ENCODE data around the gene FNDC3B.

FNDC3B gene

GRCh38 chr3:172201136-172201869 lies 161.9 kb downstream of the FNDC3B start:
- Histone ChIP-seq H4K20me1 (ENCODE audit: insufficient read depth, low read length, poor library complexity, severe bottlenecking) (no peaks in the 10 kb centered on the region), H3F3A (ENCODE audit: low read depth) (no peaks in the 10 kb centered on the region), H3K27me3 (ENCODE audit: insufficient read depth, low read length, poor library complexity, severe bottlenecking) (no peaks in the 10 kb centered on the region), H2AFZ (ENCODE audit: low read length) (no peak overlapping the region), H3K4me2 (ENCODE audit: low read depth, low read length, poor library complexity, severe bottlenecking) (no peak overlapping the region), H3K79me2 (ENCODE audit: insufficient read depth, low read length) (no peaks in the 10 kb centered on the region), H3K9me2 (replicated peaks; ENCODE audit: low read depth, low read length) (no peaks in the 10 kb centered on the region), H3K9ac (ENCODE audit: low read depth, low read length, poor library complexity, severe bottlenecking) (no peak overlapping the region), H3K4me1 (ENCODE audit: insufficient read depth, low read length, poor library complexity, severe bottlenecking) (no peaks in the 10 kb centered on the region), H3K9me3 (ENCODE audit: insufficient read depth, low read depth, low read length) (peaks cover 5% of the 10 kb centered on the region; the same call in 1 of the 2 replicates), H3K36me3 (ENCODE audit: insufficient read depth, low read length) (0 out of 2 replicates have a peak, but pooled peaks cover 4% of the 10 kb centered on the region), H3K4me3 (ENCODE audit: low read length, poor library complexity, severe bottlenecking) (no peak overlapping the region)
- no peak for TF ChIP-seq CTCF (conservative IDR thresholded peaks at IDR 0.05; ENCODE audit: low read length)
- TF ChIP-seq EZH2phosphoT487 (IDR thresholded peaks at IDR 0.05; ENCODE audit: borderline replicate concordance): no peak

GRCh38 chr3:172201870-172202236 lies 162.5 kb downstream of the FNDC3B start:
- H3K9me3 ChIP-seq (ENCODE audit: insufficient read depth, low read depth, low read length): peaks cover 5% of the 10 kb centered on the region; the same call in 1 of the 2 replicates

GRCh38 chr3:172202797-172203196 lies 163.4 kb downstream of the FNDC3B start:
- Histone ChIP-seq H3K79me2 (ENCODE audit: insufficient read depth, low read length) (no peaks in the 10 kb centered on the region), H3F3A (ENCODE audit: low read depth) (no peaks in the 10 kb centered on the region), H3K9me3 (ENCODE audit: insufficient read depth, low read depth, low read length) (peaks cover 5% of the 10 kb centered on the region; the same call in 1 of the 2 replicates), H3K9me2 (replicated peaks; ENCODE audit: low read depth, low read length) (no peaks in the 10 kb centered on the region), H3K4me2 (ENCODE audit: low read depth, low read length, poor library complexity, severe bottlenecking) (no peak overlapping the region), H3K4me1 (ENCODE audit: insufficient read depth, low read length, poor library complexity, severe bottlenecking) (no peaks in the 10 kb centered on the region), H3K27me3 (ENCODE audit: insufficient read depth, low read length, poor library complexity, severe bottlenecking) (no peaks in the 10 kb centered on the region), H3K36me3 (ENCODE audit: insufficient read depth, low read length) (0 out of 2 replicates have a peak, but pooled peaks cover 4% of the 10 kb centered on the region), H2AFZ (ENCODE audit: low read length) (no peak overlapping the region), H4K20me1 (ENCODE audit: insufficient read depth, low read length, poor library complexity, severe bottlenecking) (no peaks in the 10 kb centered on the region), H3K4me3 (ENCODE audit: low read length, poor library complexity, severe bottlenecking) (no peak overlapping the region), H3K9ac (ENCODE audit: low read depth, low read length, poor library complexity, severe bottlenecking) (no peak overlapping the region)
- TF ChIP-seq CTCF (conservative IDR thresholded peaks at IDR 0.05; ENCODE audit: low read length): no peak
- TF ChIP-seq EZH2phosphoT487 (IDR thresholded peaks at IDR 0.05; ENCODE audit: borderline replicate concordance): no peak

More at GRCh38 chr3:172201870-172202236, 162.5 kb downstream of the FNDC3B start:
- no peaks in the 10 kb centered on the region for H3K9me2 ChIP-seq (replicated peaks; ENCODE audit: low read depth, low read length)
- TF ChIP-seq EZH2phosphoT487 (IDR thresholded peaks at IDR 0.05; ENCODE audit: borderline replicate concordance) (no peak), CTCF (conservative IDR thresholded peaks at IDR 0.05; ENCODE audit: low read length) (no peak)
- no peak overlapping the region for H3K4me2 ChIP-seq (ENCODE audit: low read depth, low read length, poor library complexity, severe bottlenecking)
- H3K36me3 ChIP-seq (ENCODE audit: insufficient read depth, low read length): 0 out of 2 replicates have a peak, but pooled peaks cover 4% of the 10 kb centered on the region
- no peaks in the 10 kb centered on the region for H3K4me1 ChIP-seq (ENCODE audit: insufficient read depth, low read length, poor library complexity, severe bottlenecking)
- no peak overlapping the region for H3K4me3 ChIP-seq (ENCODE audit: low read length, poor library complexity, severe bottlenecking)
- no peaks in the 10 kb centered on the region for H3K79me2 ChIP-seq (ENCODE audit: insufficient read depth, low read length)
- H3F3A ChIP-seq (ENCODE audit: low read depth): no peaks in the 10 kb centered on the region
- no peaks in the 10 kb centered on the region for H4K20me1 ChIP-seq (ENCODE audit: insufficient read depth, low read length, poor library complexity, severe bottlenecking)
- no peak overlapping the region for H3K9ac ChIP-seq (ENCODE audit: low read depth, low read length, poor library complexity, severe bottlenecking)
- no peaks in the 10 kb centered on the region for H3K27me3 ChIP-seq (ENCODE audit: insufficient read depth, low read length, poor library complexity, severe bottlenecking)
- no peak overlapping the region for H2AFZ ChIP-seq (ENCODE audit: low read length)

All from Loucy (cell line).